HEK293 (cell line): ENCODE results near the gene EGR4.

Source experiments
- CTCF ChIP-seq: fragments of 450-650 bp; formaldehyde crosslinking; IDR thresholded peaks from 2 replicates; pipeline ENCODE4 v1.5.1; 2016; ENCODE audit warnings: missing biosample characterization, missing genetic modification characterization
- GLIS1 ChIP-seq: fragments of 450-650 bp; formaldehyde crosslinking; IDR thresholded peaks from 2 replicates; pipeline ENCODE4 v1.5.1; 2016; ENCODE audit warnings: missing biosample characterization, missing genetic modification characterization
- ZNF274 ChIP-seq, 2 experiments: fragments of 200-500 bp in 1 of 2; fragments of 450-650 bp in 1 of 2; sonication (Bioruptor generic) in 1 of 2; formaldehyde crosslinking in 1 of 2; IDR thresholded peaks; 2 replicates each; pipeline versions ENCODE4 v1.5.1 to v1.6.1; 2014 to 2016; ENCODE audit warnings: borderline replicate concordance in 1 of 2, inconsistent platforms in 1 of 2, low read length in 1 of 2, missing biosample characterization in 1 of 2, missing genetic modification characterization in 1 of 2
- ZNF335 ChIP-seq: fragments of 450-650 bp; formaldehyde crosslinking; conservative IDR thresholded peaks from 2 replicates; pipeline ENCODE4 v1.5.1; 2016; ENCODE audit warnings: missing biosample characterization, missing genetic modification characterization
- ZNF623 ChIP-seq: fragments of 450-650 bp; formaldehyde crosslinking; IDR thresholded peaks from 2 replicates; pipeline ENCODE4 v1.5.1; 2016; ENCODE audit warnings: missing biosample characterization, missing genetic modification characterization
- TF ChIP-seq, protein P1 (sequence below): fragments of 450-650 bp; formaldehyde crosslinking; IDR thresholded peaks from 2 replicates; pipeline ENCODE4 v1.5.1; 2017; ENCODE audit warnings: missing biosample characterization, missing genetic modification characterization

DNA sequence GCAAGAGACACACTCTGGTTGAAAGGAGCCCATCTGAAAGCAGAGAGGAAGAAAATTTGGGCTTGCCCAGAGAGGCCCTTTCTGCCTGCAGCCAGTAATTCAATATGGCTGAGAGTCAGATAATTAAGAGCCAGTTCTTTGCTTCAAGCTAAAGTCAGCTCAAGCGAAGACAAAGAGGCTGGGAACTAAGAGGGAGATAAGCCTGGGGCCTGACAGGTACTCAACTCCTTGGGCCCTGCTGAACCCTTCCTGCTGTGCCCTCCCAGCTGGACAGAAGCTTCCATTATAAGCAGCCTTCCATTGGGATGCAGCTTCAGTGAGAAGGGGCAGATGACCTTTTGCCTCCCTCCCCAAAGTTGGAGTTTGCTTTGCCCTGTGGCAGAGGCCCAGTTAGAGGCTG, 21.1 kb downstream of the EGR4 start:
- TF ChIP-seq ZNF623 (tag by site-specific recombination) = no peak
- TF ChIP-seq, protein P1, sequence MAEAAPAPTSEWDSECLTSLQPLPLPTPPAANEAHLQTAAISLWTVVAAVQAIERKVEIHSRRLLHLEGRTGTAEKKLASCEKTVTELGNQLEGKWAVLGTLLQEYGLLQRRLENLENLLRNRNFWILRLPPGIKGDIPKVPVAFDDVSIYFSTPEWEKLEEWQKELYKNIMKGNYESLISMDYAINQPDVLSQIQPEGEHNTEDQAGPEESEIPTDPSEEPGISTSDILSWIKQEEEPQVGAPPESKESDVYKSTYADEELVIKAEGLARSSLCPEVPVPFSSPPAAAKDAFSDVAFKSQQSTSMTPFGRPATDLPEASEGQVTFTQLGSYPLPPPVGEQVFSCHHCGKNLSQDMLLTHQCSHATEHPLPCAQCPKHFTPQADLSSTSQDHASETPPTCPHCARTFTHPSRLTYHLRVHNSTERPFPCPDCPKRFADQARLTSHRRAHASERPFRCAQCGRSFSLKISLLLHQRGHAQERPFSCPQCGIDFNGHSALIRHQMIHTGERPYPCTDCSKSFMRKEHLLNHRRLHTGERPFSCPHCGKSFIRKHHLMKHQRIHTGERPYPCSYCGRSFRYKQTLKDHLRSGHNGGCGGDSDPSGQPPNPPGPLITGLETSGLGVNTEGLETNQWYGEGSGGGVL = no peak
- TF ChIP-seq CTCF (tag by site-specific recombination) = no peak
- no peak for TF ChIP-seq ZNF335
- TF ChIP-seq ZNF274 (IDR thresholded peaks at IDR 0.05; ENCODE audit: low read length) = no peak
- no peak for TF ChIP-seq ZNF274 (tag by site-specific recombination; IDR thresholded peaks at IDR 0.05; ENCODE audit: borderline replicate concordance)
- no peak for TF ChIP-seq GLIS1 (tag by site-specific recombination)
